ENCODE data around the gene MNS1. TPM values are rescaled to one million over a fixed set of nuclear protein-coding genes. Genes with fewer than 3 reads are reported as not detected.

Gene MNS1
- total RNA-seq, 1 donor from 2014 or later = 1.5 TPM

DNA sequence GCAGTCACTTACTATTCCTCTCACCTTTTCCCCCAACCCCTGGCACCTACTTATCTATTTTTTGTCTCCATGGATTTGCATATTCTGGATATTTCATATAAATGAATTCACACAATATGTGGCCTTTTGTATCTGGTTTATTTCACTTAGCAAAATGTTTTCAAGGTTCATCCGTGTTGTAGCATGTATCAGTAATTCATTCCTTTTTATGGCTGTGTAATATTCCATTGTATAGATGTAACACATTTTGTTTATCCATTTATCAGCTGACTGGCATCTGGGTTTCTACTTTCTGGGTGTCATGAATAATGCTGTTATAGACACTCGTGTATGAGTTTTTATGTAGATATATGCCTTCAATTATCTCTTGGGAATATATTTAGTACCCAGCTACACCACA is 5.8 kb downstream of the MNS1 start:
- H3K4me3 Mint-ChIP-seq (ENCODE audit: unreplicated experiment) = no peak overlapping the region
- H3K36me3 Mint-ChIP-seq (ENCODE audit: low read depth) = no peaks in the 10 kb centered on the region
- no peak for DNase-seq (ENCODE audit: low spot score)
- no peaks in the 10 kb centered on the region for H3K4me1 Mint-ChIP-seq (ENCODE audit: low read depth)
- H3K9me3 Mint-ChIP-seq (ENCODE audit: low read depth) = peaks cover 3% of the 10 kb centered on the region
- H3K27me3 Mint-ChIP-seq (ENCODE audit: low read depth) = no peaks in the 10 kb centered on the region
- H3K27ac Mint-ChIP-seq (ENCODE audit: unreplicated experiment) = no peak overlapping the region
- TF ChIP-seq, protein P1, sequence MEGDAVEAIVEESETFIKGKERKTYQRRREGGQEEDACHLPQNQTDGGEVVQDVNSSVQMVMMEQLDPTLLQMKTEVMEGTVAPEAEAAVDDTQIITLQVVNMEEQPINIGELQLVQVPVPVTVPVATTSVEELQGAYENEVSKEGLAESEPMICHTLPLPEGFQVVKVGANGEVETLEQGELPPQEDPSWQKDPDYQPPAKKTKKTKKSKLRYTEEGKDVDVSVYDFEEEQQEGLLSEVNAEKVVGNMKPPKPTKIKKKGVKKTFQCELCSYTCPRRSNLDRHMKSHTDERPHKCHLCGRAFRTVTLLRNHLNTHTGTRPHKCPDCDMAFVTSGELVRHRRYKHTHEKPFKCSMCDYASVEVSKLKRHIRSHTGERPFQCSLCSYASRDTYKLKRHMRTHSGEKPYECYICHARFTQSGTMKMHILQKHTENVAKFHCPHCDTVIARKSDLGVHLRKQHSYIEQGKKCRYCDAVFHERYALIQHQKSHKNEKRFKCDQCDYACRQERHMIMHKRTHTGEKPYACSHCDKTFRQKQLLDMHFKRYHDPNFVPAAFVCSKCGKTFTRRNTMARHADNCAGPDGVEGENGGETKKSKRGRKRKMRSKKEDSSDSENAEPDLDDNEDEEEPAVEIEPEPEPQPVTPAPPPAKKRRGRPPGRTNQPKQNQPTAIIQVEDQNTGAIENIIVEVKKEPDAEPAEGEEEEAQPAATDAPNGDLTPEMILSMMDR (IDR thresholded peaks at IDR 0.05) = no peak

DNA sequence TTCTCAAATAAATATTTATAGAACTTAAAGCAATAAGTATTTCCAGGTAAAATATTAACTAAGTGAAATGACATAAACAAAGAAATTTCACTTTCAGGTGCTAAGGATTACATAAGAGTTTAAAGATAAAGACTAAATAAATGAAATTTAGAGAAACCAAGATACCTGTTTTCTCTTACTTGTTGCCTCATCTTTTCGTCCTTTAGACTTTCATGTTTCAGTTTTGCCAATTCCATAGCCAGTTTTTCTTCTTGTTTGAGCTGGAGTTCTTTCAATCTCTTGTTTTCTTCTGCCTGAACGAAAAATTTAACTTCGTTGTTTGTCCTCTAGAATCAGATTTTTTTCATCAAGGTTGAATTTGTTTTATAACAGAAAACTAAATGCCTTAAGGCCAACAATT is 8.7 kb downstream of the MNS1 start:
- TF ChIP-seq, protein P1 (IDR thresholded peaks at IDR 0.05) = no peak
- H3K27me3 Mint-ChIP-seq (ENCODE audit: low read depth) = no peaks in the 10 kb centered on the region
- H3K36me3 Mint-ChIP-seq (ENCODE audit: low read depth) = no peaks in the 10 kb centered on the region
- no peak for DNase-seq (ENCODE audit: low spot score)
- H3K9me3 Mint-ChIP-seq (ENCODE audit: low read depth) = peaks cover 3% of the 10 kb centered on the region
- H3K4me3 Mint-ChIP-seq (ENCODE audit: unreplicated experiment) = no peak overlapping the region
- H3K27ac Mint-ChIP-seq (ENCODE audit: unreplicated experiment) = no peak overlapping the region
- H3K4me1 Mint-ChIP-seq (ENCODE audit: low read depth) = no peaks in the 10 kb centered on the region

DNA sequence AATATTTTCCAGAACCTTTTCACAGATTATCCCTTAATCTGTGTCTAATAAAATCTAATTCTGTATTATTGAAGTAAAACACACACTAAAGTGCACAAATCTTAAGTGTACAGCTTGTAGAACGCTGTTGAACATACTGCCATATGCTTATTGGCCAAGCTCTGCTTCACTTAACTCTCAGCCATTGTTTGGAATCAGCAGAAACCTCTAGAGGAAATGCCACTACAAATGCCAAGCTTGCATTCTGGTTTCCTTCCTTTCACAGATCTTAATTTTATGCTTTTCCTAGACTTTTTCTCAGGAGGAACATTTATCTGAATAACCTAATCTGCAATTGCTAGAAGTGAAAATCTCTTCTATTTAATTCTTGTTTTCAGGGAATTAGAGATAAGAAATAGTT is 10.1 kb downstream of the MNS1 start:
- Mint-ChIP-seq H3K4me1 (ENCODE audit: low read depth) (no peaks in the 10 kb centered on the region), H3K4me3 (ENCODE audit: unreplicated experiment) (no peak overlapping the region), H3K27me3 (ENCODE audit: low read depth) (no peaks in the 10 kb centered on the region), H3K27ac (ENCODE audit: unreplicated experiment) (no peak overlapping the region), H3K9me3 (ENCODE audit: low read depth) (peaks cover 3% of the 10 kb centered on the region), H3K36me3 (ENCODE audit: low read depth) (no peaks in the 10 kb centered on the region)
- TF ChIP-seq, protein P1 (IDR thresholded peaks at IDR 0.05) = no peak
- no peak for DNase-seq (ENCODE audit: low spot score)

DNA sequence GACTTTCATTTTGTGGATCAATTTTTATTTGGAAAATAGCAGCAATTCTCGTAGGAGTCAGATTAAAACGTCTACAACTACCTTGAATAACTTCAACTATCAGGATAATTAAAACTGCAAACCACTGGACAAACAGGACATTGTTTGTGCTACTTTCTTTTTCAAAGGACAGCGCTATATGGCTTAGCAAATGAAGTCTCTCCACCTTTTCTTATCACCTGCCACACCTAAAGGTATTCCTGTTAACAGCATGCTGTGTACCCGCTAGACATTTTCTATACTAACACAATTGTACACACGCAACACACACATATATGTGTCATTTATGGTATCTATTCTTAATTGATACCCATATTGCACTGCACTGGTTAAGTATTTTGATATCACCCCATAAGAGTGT is 19.2 kb downstream of the MNS1 start:
- Mint-ChIP-seq H3K36me3 (ENCODE audit: low read depth) (peaks cover 5% of the 10 kb centered on the region), H3K27ac (ENCODE audit: unreplicated experiment) (no peak overlapping the region), H3K27me3 (ENCODE audit: low read depth) (no peaks in the 10 kb centered on the region), H3K9me3 (ENCODE audit: low read depth) (peaks cover 9% of the 10 kb centered on the region), H3K4me3 (ENCODE audit: unreplicated experiment) (no peak overlapping the region), H3K4me1 (ENCODE audit: low read depth) (no peaks in the 10 kb centered on the region)
- TF ChIP-seq, protein P1 (IDR thresholded peaks at IDR 0.05) = no peak
- no peak for DNase-seq (ENCODE audit: low spot score)

DNA sequence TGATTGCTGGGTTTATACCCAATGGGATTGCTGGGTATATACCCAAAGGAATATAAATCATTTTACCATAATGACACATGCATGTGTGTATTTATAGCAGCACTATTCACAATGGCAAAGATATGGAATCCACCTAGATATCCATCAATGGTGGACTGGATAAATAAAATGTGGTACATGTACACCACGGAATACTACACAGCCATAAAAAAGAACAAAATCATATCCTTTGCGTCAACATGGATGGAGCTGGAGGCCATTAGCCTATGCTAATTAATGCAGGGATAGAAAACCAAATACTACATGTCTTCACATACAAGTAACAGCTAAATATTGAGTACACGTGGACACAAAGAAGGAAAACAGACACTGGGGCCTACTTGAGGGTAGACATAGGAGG is 22.6 kb downstream of the MNS1 start:
- Mint-ChIP-seq H3K27ac (ENCODE audit: unreplicated experiment) (no peak overlapping the region), H3K36me3 (ENCODE audit: low read depth) (peaks cover 9% of the 10 kb centered on the region), H3K9me3 (ENCODE audit: low read depth) (peaks cover 12% of the 10 kb centered on the region), H3K4me1 (ENCODE audit: low read depth) (no peaks in the 10 kb centered on the region), H3K27me3 (ENCODE audit: low read depth) (no peaks in the 10 kb centered on the region), H3K4me3 (ENCODE audit: unreplicated experiment) (no peak overlapping the region)
- TF ChIP-seq, protein P1 (IDR thresholded peaks at IDR 0.05) = no peak
- DNase-seq (ENCODE audit: low spot score) = no peak
